Measurements from ENCODE around the gene MACO1.

- TF ChIP-seq FOSB (CRISPR knock-in tag; IDR thresholded peaks at IDR 0.05) = no peak
- no peak for TF ChIP-seq BHLHE40 (IDR thresholded peaks at IDR 0.05; ENCODE audit: low read depth, low read length)
- no peak for TF ChIP-seq CTCF (IDR thresholded peaks at IDR 0.05)
- no peak for TF ChIP-seq HDAC2 (IDR thresholded peaks at IDR 0.05)
Measured at GRCh38 chr1:25442178-25442577, 11.5 kb downstream of the MACO1 start.

All from A549 (cell line).